Globus pallidus (tissue), 1 donor: ENCODE measurements around the gene AATF.

ENCODE experiments used
- DNase-seq: peaks from one replicate; pipeline ENCODE4 v3.0.0-alpha.2; 2015; ENCODE audit warnings: low spot score

The AATF gene

DNA sequence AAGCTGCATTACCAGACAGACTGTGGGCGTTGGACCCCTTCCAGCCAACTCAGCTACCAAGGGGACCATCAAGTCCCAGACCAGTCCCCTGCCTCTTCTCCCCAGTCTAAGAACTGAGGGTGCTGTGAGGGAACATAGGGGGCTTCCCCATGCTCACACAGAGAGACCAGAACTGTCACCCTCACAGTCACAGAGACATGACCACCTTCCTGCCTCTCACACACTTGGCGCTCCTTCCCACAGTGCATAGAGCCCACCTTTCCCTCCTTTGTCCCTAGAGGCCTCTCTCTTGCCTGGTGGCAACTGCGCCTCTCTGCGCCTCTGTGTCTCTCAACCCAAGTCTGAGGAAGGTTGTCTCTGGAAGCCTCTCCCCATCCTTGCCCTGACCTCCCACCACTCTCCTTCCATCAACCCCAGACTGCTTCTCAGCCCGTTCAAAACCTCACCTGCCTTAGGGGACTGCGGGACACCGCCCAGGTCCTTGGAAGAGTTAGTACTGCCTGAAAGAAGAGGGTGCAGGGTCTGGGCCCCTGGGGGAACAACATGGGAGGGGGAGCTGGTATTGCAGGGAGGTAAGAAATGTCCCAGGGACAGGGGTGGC is 17.6 kb upstream of the AATF start:
- no peak for DNase-seq

DNA sequence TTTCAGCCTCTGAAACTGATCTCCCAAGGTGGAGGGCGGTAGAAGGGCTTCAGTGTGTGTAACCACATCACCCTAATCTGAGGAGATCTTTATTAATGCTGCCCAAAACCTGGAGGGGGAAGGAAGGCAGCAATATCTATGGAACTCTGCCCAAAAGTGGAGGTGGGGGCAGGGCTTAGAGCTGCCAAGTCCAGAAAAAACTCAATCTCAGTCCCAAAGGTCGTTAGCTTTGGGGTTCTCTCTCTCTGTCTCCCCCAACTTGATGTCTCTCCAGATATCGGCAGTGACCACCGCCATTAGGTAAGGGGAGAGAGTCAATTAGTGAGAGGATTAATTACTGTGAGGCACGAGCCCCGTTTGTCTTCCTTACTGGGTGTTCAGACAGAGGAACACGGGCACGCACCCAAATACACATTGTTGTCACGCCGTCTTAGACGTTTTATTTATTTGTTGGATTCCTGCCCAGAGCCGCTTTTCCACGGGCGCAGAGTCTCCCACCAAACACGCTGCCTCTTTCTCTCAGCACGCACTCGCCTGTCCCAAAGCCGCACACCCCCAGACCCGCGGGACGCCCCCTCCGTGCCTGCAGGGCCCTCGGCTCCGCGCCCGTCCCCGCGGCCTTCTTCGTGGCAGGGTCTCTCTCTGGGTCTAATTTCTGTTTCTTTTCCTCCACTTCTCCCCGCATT is 16.9 kb upstream of the AATF start:
- no peak for DNase-seq

DNA sequence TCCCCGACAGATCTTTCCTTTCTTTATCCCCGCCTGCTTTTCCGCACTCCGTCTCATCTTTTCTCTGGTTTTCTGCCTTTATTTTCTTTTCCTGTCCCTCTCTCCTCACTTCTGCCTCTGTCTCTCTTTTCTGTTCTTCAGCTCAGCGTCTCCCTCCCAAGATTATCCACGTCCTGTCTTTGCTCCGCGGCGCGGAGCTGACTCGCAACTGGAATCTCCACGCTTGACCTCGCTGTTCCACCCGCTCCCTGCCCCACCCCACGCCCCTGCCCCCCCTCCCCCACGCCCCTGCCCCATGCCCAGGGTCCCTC is 16.4 kb upstream of the AATF start:
- no peak for DNase-seq

DNA sequence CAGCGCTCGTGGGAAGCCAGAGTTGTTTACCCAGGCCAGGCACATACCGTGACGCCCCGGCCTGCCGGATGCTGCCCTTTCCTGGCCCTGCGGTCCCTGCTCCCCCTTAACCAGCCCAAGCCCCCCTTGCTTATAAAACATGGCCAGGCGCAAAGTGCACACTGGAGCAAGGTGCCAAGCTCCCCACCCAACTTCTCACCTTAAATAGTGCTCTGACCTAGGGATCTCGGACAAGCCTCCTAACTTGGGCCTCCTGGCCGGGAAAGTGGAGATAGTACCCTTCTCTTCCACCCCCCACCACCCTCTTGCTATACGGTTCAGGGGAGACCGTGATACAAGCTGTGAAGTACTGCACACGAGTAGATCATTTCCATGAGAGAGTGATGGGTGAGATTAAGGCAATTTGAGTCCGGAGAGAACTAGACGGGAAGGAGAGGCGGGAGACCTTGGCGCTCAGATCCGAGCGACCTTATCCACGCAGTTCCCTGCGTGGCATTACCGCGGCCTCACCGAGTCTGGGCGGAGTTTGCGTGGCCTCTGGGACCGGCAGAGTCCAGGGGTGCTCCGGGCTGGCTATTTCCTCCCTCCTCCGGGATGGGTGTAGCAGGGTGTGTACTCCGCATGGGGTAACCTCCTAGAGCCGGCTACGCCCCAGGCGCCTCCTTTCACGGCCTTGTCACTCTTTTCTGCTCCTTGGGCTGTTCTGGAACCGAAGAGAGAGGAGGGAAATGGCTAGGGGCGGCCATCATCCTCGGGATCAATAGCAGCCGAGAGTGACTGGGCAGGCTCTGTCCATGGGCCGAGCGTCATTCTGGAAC is 15.9 kb upstream of the AATF start:
- DNase-seq = no peak

DNA sequence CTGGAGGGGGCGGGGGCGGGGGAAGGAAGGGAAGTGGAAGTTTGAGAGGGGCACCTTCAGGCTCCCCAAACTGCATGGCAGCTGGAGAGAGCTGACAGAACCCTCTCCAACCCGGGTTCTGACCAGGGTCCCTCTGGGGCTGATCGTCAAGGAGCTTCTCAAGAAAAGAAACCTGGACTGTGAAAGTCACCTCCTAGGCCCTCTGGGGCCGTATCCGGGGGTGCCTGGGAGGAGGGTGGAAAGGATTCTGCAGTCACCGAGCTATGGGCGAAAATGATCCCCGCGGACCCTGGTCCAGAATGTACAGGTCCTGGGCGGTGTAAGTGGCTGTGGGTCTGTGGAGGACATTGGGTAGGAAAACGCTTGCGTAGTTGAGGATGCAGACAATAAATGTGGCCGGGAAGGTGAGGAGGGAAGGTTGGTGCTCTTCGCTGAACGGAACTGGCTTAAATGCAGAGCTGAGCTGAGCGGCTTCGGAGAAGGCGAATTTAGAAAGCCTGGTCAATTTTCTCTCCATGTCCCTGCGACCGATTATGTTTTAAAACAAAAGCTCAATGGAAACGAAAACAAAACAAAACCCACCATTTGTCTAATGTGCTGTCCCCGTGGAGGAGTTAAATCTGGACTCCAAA is 15.1 kb upstream of the AATF start:
- DNase-seq = no peak

DNA sequence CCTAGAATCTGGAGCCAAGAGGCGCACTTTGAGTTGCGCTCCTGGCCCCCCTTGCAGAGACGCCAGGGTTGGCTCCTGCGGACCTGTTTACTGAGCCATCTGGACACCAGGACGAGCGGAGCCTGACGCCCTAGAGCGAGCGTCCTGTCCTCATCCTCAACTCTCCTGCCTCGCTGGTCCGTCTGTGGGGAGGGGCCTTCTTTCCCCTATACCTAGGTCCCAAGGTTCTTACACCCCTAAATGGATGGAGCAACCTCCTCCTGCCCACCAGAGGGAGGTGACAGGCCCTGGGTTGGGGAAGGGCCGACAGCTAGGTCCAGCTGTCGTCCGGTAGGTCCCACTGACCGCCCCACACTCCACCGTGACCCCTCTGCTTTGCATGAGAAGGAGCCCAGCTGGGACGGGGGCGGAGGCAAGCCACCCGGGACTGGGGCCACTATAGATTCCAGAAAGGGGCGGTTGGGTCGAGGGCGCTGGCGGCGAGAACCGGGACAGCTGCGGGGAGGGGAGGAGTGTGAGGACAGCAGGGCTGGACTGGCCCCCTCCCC is 14.5 kb upstream of the AATF start:
- DNase-seq = no peak

DNA sequence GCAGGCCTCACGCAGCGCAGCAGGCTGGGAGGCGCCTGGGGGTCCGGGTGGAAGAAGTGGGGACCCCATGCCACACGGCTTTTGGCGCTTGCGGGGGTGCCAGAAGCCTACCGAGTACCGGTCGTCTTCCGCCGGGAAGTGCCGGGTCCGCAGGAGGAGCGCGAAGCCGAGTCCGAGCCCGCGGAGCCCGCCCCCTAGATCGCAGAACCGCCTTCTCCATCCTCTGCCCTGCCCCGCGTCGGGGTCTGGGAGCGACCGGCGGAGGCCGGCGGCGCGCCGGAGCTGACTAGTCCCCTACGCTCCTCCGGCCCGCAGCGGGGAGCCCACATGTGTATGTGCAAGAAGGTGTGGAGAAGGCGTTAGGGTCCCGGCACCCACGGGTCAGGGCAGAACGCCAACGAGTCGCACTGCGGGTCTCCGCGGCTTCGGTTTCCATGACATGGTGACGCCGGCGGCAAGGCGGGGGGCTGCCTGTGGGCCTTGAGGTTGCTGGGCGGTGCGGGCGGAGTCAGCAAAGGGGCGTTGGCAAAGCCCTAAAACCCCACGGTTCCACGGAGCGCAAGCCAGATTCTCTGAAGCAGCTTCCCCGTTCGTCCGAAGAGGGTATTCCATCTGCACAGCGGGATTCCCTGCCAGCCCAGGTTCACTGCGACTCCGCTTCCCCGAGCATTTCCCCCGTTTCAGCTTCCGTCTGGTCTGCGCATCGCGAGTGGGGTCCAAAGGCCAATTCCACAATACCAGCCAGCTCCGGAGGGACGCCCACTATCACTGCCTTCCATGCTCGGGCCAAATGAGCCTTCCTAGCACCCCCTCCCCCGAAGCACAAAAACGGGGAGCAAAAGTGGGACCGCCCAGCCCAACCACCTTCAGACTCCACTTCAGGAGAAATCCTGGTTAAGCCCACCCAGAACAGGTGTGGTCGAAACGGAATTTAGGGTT is 13.8 kb upstream of the AATF start:
- DNase-seq = no peak

DNA sequence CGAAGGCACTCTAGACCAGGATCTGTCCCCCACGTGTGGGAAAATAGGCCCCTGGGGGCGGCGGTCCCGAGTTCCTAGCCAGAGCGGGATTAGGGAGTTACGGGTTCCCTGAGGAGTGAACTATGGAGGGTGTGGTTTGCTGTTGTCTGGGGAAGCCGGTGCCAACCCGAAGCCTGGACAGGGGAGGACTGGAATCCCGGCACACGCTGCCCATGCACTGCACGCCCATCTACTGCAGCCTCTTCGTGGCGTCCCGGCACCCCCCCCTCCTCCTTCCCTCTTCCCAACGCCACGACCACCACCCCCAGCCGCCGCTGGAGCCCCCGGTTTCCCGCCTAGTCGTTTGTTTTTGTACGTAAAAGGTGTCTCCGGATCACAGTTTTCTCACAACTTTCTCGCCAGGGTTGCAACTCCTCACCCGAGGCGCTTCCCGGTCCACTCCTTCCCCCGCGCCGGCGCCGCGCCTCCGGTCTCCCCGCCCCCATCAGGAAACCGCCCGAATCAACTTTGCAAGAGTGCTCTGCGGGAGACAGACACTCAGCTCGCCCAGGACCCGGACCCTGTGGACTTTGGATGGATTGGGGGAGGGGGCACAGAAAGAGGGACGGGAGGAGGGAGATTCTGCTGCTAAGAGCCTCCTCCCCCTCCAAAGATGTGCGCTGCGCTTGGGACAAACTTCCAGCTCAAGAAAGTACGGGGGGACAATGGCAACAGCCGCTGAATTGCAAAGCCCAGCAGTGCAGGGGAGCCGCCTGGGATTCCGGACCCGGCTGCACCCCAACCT is 12.9 kb upstream of the AATF start:
- DNase-seq = no peak

DNA sequence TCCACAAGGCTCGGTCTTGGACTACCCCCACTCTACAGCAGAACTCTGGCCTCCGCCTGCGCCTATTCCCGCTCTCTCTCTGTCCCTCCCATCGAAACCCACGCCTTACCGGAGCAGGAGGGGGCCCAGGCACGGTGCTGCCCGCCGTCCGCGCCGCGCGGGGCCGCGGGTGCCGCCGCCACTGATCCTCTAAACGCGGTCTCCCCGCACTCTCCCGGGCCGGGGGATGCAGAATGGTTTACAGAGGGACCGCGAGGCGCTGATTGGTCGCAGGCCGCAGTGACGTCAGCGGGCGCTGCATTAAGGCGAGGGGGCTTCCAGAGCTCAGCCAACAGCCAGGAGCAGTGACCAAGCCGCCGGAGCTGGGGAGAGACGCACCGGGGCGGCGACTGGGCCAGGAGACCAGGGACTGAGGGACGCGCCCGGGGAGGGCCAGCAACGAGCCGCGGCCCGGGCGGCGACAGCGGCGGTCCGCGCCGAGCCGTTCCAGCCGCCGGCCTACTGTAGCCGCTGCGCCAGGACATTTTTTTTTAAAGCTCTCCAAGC is 12.2 kb upstream of the AATF start:
- DNase-seq = no peak

DNA sequence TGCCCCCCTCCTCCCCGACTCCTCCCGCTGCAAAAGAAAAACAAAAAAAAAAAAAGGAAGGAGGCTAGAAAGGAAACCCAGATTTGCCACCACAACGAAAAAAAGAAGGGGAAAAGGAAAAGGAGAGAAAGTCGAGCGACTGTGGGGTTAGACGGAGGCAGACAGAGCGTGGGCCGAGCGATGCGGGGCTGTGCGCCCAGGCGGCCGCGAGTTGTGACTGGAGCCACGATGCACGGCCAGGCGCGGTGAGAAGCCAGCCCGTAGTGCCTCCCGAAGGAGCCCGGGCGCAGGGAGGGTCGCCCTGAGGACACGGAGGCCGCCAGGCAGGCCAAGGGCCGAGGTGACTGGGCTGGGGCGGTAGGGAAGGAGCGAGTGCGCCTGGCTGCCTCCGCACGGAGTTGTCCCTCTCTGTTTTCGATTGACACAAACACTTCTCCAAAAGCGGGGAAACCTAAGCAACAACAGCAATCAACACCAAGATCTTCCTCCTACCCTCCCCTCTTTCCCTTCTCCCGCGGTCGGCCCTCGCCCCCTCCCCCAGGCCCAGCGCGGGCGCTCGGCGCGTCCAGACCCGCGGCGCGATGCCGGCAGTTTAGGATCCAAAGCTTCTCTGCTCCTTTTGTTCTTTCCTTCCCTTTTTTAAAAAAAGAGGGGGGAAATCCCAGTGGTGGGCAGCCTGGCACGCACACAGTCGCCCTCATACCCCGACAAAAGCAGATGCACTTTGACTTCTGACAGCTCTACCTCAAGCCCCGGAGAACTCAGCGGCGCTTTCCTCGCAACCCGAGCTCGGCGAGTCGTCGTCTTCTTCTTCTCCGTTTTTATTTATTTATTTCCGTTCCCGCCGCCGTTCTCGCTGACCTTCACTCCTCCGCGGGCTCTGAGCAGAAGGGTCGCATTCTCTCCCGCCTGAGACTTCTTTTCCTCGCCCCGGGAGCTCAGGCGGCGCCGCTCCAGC is 11.5 kb upstream of the AATF start, which contains the start of gene LHX1:
TSS of gene LHX1 (plus strand) at position 475 of the 958 bp plus-strand sequence. CDS start 723 bp downstream, outside the sequence.
- DNase-seq = no peak

DNA sequence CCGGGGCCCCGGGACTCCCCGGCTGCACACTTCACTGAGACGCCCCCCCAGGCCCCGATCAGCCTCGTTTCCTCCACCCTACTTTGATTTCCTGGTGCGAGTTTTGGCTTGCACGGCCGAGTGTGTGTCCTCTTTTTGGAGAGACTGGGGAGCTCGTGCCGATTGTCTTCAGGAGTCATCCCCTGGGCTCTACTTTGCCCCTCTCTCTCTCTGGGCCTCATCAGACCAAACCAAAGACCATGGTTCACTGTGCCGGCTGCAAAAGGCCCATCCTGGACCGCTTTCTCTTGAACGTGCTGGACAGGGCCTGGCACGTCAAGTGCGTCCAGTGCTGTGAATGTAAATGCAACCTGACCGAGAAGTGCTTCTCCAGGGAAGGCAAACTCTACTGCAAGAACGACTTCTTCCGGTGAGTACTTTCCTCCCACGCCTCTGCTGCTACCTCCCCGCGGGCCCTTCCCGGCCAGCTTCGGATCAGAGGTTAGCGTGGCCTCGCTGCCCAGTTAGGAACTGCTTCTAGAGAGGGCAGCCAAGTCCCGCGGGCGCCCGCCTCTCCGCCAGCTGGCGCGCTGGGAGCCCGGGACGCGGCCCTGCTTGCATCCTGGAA is 10.7 kb upstream of the AATF start:
- no peak for DNase-seq

DNA sequence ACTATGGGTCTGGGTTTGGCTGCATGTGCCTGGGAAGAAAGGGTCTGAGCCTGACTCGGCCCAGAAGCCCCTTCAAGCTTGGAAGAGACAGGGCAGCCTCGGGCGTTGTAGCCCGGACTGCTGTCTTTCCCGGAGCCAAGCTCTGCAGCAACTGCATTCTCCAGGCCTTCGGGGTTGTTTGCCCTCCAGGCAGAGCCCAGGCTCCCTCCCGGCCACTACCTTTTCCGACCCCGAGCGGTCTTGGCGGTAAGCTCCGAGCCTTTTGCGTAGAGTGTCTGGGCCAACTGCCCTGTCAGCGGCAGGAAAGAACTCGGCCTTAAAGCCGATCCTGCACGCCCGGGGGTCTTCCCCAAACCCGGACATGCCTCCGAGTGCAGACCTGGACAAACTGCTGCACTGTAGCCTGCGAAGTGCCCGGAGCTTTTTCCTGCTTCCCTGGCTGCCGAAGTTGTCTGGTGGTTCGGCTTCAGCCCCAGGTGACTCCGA is 10.1 kb upstream of the AATF start:
- DNase-seq = no peak

DNA sequence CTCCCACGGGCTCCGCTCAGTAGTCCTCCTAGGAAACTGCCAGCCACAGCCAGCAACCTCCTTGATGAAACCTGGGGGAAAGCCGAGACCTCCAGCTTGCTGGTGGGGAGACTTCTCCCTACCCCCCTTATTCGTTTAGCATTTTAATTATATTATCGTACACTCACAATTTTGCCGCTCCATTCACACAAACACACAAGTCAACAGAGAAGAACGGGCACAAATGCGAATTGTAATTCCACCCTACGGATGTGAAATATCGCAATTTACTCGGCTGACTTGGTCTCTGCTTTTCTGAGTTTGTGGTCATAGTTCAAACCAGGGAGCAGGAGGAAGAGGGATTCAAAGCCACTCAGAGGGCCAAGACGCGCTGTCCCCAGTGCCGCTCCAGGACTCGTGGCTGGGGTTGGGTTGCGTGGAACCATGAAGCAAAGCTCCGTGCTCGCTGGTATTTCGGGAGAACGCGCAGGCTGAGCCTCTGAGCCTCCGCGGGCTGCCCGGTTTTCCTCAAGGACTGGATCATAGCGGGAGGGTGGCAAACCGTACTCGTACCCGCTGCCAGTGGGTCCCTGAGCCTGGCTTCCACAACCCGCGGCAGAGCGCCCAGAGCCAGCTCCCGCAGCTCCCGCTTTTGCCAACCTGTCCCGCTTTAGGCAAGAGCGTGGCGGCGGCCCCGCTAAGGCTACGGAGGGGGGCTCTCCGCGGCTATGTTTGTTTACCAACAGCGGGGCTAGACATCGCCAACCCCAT is 9.5 kb upstream of the AATF start:
- DNase-seq = no peak

DNA sequence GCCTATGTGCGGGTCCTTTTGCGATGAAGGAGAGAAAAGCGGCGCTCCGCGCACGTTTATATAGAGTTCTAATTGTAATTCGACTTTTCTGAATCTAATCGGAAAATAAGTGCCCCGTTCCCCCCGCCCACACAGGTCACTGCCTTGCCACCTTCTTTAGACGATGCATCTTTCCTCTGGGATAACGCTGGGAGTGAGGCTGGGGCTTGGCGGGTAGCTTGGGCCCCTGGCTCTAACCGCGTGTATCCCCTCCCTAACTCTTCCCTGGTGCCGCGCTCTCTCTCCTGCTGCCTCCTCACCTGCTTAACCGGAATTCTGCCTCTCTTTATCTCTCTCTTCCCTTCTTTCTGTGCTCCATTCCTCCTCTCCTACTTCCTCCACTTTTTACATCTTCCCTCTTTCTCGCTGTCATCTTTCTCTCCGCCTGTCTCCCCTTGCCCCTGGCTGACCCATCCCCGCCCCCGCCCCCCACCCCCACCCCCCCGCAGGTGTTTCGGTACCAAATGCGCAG is 8.9 kb upstream of the AATF start:
- DNase-seq = no peak

DNA sequence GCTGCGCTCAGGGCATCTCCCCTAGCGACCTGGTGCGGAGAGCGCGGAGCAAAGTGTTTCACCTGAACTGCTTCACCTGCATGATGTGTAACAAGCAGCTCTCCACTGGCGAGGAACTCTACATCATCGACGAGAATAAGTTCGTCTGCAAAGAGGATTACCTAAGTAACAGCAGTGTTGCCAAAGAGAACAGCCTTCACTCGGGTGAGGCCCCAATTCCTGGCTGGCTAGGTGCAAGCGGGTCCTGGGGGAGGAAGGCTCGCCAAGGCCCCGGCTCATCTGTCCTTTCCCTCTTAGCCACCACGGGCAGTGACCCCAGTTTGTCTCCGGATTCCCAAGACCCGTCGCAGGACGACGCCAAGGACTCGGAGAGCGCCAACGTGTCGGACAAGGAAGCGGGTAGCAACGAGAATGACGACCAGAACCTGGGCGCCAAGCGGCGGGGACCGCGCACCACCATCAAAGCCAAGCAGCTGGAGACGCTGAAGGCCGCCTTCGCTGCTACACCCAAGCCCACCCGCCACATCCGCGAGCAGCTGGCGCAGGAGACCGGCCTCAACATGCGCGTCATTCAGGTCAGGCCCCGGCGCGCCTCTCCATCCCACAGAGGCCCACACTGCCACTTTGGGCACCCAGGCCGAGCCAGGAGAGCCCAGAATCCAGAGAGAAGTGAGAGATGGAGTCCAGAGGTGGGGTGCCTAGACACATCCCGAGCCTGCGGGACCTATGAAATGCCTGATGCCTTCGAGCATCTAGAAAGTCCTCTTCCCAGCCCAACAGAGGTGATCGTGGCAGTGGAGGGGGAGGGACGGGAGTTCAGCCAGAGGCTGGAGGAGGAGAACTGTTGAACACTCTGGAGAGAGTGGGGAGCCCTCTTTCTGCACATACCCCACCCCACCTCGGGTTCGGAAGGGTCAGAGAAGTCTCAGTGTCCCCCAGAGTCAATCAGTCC is 8.2 kb upstream of the AATF start:
- no peak for DNase-seq

DNA sequence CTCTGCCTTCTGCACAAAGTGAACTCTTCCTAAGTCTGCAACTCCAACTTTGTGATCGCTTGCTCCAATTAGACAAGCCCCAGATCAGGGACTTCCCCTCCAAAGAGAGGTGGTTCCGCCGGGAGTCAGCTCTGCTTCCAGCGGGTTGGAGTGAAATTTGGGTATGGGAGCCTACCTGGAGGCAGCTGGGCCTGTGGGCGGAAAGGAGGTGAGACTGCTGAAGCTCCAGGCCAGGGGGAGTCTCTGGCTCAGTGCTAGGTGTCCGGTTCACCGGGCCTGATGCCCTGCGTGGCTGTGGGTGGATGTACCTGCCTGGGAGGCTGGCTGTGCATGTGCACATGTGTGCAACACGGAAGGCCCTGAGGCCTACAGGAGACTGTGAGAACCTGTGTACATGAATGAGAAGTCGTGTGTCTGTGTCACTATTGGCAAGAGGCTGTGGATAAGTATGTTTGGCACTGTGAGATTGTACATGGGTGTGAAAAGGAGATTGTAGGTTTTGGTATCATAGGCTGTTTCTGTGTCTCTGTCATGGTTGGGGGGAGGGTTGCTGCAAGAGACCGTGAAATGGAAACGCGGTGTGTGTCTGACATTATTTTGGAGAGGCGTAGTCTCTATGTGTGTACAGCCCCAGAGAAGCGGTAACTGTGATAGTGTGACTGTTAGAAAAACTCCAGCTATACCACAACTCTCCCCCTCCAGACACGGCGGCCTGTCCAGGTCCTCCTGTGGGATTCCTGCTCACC is 7.3 kb upstream of the AATF start:
- no peak for DNase-seq
